T-helper 17 cell (primary cell): ENCODE results near the gene PSMD13. TPM values are rescaled to one million over a fixed set of nuclear protein-coding genes. Genes with fewer than 3 reads are reported as not detected.

Experiments
- ATAC-seq: fragments of 150-1000 bp; cut with Tn5 transposase; 2 replicates; pipeline ENCODE4 v1.10.0; 2021; ENCODE audit warnings: mild to moderate bottlenecking, moderate library complexity
- DNase-seq, 3 donors: peaks; one replicate each; pipeline versions ENCODE4 v3.0.0 to v3.0.0-alpha.2; 2020 to 2021
- H3K9me3 ChIP-seq: one replicate; pipeline ENCODE4 v1.7.0; 2013; ENCODE audit warnings: low read length, mild to moderate bottlenecking; ENCODE audit not compliant: control insufficient read depth, poor library complexity, severe bottlenecking
- H3K27ac Mint-ChIP-seq: one replicate; pipeline ENCODE4 v1.8.0; 2022; ENCODE audit warnings: mild to moderate bottlenecking, moderate library complexity, mixed read lengths
- H3K27me3 Mint-ChIP-seq: one replicate; pipeline ENCODE4 v1.8.0; 2022; ENCODE audit warnings: mixed read lengths
- H3K36me3 Mint-ChIP-seq: one replicate; pipeline ENCODE4 v1.8.0; 2022; ENCODE audit warnings: low read depth, mixed read lengths
- H3K4me1 Mint-ChIP-seq: one replicate; pipeline ENCODE4 v1.8.0; 2022; ENCODE audit warnings: mild to moderate bottlenecking, mixed read lengths
- H3K4me3 Mint-ChIP-seq: one replicate; pipeline ENCODE4 v1.8.0; 2022; ENCODE audit warnings: mild to moderate bottlenecking, moderate library complexity, mixed read lengths
- total RNA-seq, 4 donors: library from RNA in 2 of 4; stranded (reverse) in 2 of 4; gene quantifications; one replicate each; pipeline ENCODE4 v1.2.3 and lab custom pipeline; 2022 to 2026

Gene PSMD13
- total RNA-seq, 2 donors from 2014 or later: 60.6 to 63.6 TPM

DNA sequence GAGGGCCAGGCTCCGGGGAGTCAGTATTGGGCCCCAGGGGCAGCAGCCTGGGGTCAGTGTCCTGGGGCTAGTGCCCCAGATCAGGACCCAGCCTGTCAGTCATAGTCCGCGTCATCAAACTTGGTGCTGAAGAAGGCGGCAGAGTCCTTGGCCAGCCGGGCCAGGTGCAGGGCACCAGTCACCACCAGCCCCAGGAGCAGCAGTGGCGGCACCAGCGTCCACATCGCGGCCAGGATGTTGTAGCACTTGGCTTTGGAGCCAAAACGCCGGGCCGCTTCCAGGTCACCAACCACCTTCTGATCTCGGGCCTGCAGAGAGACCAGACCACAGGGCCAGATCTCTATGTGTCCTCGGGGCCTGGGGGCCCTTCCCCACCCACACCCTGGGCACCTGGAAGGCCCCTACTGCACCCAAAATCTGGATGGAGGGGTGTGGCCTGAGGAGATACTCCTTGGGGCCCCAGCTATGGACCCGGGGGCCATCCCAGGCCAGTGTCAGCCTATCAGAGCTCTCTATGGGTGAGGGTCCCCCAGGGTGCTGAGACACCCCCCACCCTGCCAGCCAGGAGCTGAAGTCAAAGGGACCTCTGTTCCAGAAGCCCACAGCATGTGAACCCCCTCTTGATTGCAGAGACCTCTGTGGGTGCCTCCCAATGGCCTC lies 61.8 kb downstream of the PSMD13 start:
- peak overlapping the region; percentile 81 for H3K27ac Mint-ChIP-seq
- H3K9me3 ChIP-seq: no peaks in the 10 kb centered on the region
- ATAC-seq: no peak
- H3K27me3 Mint-ChIP-seq: no peaks in the 10 kb centered on the region
- no peak overlapping the region for H3K4me3 Mint-ChIP-seq
- no peaks in the 10 kb centered on the region for H3K36me3 Mint-ChIP-seq
- H3K4me1 Mint-ChIP-seq: peaks cover 16% of the 10 kb centered on the region
- DNase-seq: peak; percentile 4 to 9 (median 7)

- H3K9me3 ChIP-seq: no peaks in the 10 kb centered on the region
- Mint-ChIP-seq H3K4me3 (no peak within 1 kb of the TSS), H3K36me3 (no peaks in the 10 kb centered on the region), H3K4me1 (peaks cover 16% of the 10 kb centered on the region), H3K27me3 (no peaks in the 10 kb centered on the region), H3K27ac (peak within 1 kb of the TSS; percentile 81)
- ATAC-seq: no peak
- DNase-seq: peak in 2 of 3 donors; percentile 4 to 9
Observed at GRCh38 chr11:299081-299891, 62.5 kb downstream of the PSMD13 start, which contains the start of gene IFITM5. TSS of gene IFITM5 (minus strand) at chr11:299526. CDS start at chr11:299490, 36 bp downstream.

DNA sequence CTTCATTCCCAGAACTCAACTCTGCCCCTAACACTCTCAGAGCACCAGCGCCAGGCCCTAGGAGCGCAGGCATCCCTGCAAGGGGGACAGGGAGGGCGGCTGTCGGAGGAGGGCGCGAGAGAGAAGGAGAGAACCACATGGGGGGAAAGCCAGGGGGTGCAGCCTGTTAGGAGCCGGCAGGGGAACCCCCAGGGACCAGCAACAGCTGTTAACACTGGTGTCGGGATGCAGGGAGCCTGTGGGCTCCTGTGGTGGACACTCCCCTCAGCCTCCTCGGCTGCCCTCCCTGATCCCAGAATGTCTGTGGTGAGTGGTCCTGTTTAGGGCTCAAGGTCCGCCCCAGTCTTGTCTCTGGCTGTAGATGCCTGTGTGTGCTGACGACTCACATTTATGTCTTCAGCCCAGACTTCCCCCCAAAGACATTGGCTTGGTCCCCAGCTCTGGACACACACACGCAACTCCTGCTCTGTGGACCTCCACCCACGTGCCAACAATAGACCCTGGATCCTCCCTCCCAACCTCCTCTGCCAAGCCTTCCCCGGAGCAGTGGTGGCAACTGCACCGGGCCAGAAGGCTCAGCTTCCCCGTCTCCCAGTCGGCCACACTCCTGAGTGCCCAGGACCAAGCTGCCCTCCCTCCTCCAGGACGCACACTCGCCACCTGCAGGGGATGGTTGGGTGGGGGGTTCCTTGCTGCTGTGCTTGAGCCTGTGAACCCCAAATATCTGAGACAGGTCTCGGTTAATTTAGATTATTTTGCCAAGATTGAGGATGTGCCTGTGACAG lies 63.4 kb downstream of the PSMD13 start:
- peaks cover 16% of the 10 kb centered on the region for H3K4me1 Mint-ChIP-seq
- no peaks in the 10 kb centered on the region for H3K27me3 Mint-ChIP-seq
- H3K27ac Mint-ChIP-seq: no peak overlapping the region
- H3K36me3 Mint-ChIP-seq: no peaks in the 10 kb centered on the region
- DNase-seq: peak in 1 of 3 donors; percentile 3
- ATAC-seq: no peak
- H3K4me3 Mint-ChIP-seq: no peak overlapping the region
- no peaks in the 10 kb centered on the region for H3K9me3 ChIP-seq

Other genes starting within 250 kb of the PSMD13 start
- not detected for gene SCGB1C1, start 43.9 kb upstream of the PSMD13 start, total RNA-seq
- gene BET1L, start 29.6 kb upstream of the PSMD13 start, total RNA-seq: 10 to 100 TPM; 42.2 to 48.9 TPM
- 10 to 100 TPM; 69.2 to 76.0 TPM for gene RIC8A, start 29.3 kb upstream of the PSMD13 start, total RNA-seq
- 10 to 100 TPM; 17.1 to 17.5 TPM for gene SIRT3, start 634 bp upstream of the PSMD13 start, total RNA-seq
- gene NLRP6, start 41.4 kb downstream of the PSMD13 start, total RNA-seq: 1 to 10 TPM; 3.5 to 4.3 TPM
- gene PGGHG, start 52.1 kb downstream of the PSMD13 start, total RNA-seq: 100 to 1,000 TPM; 317 to 350 TPM
- gene IFITM5, start 62.5 kb downstream of the PSMD13 start, total RNA-seq: not detected
- 100 to 1,000 TPM; 550 to 570 TPM for gene IFITM2, start 70.8 kb downstream of the PSMD13 start, total RNA-seq
- 100 to 1,000 TPM; 344 to 363 TPM for gene IFITM1, start 77.1 kb downstream of the PSMD13 start, total RNA-seq
- 10 to 100 TPM in 1 of 2 donors, 1 to 10 TPM in 1; 2.5 to 25.2 TPM for gene IFITM3, start 83.9 kb downstream of the PSMD13 start, total RNA-seq
- gene B4GALNT4, start 132.5 kb downstream of the PSMD13 start, total RNA-seq: 1 to 10 TPM; 6.0 to 8.6 TPM
- not detected for gene PKP3, start 157.2 kb downstream of the PSMD13 start, total RNA-seq
- gene SIGIRR, start 178.0 kb downstream of the PSMD13 start, total RNA-seq: 100 to 1,000 TPM; 353 to 409 TPM
- 100 to 1,000 TPM; 131 to 165 TPM for gene ANO9, start 205.0 kb downstream of the PSMD13 start, total RNA-seq
- gene PTDSS2, start 213.3 kb downstream of the PSMD13 start, total RNA-seq: 10 to 100 TPM; 21.8 to 24.5 TPM